T-helper 1 cell (primary cell): ENCODE results near the gene NFIB.

ENCODE experiments used
- DNase-seq, 5 donors: peaks; one replicate each; pipeline ENCODE4 v3.0.0-alpha.2; 2012 to 2020

The NFIB gene

GRCh38 chr9:14238518-14238917 is 75.4 kb downstream of the NFIB start:
- DNase-seq, result no peak

GRCh38 chr9:14238079-14238478 is 75.9 kb downstream of the NFIB start:
- no peak for DNase-seq

GRCh38 chr9:14236591-14236990 is 77.3 kb downstream of the NFIB start:
- no peak for DNase-seq

- no peak for DNase-seq
These were observed 81.8 kb downstream of the NFIB start for GRCh38 chr9:14232111-14232510.

GRCh38 chr9:14231196-14231990 is 82.5 kb downstream of the NFIB start:
- DNase-seq, result no peak

GRCh38 chr9:14228602-14229001 is 85.3 kb downstream of the NFIB start:
- no peak for DNase-seq

GRCh38 chr9:14226855-14227532 is 86.9 kb downstream of the NFIB start:
- DNase-seq, result no peak

- no peak for DNase-seq
These were observed 90.9 kb downstream of the NFIB start for GRCh38 chr9:14223081-14223480.

- DNase-seq, result no peak
These were observed 91.6 kb downstream of the NFIB start for GRCh38 chr9:14222149-14222835.

- no peak for DNase-seq
These were observed 92.4 kb downstream of the NFIB start for GRCh38 chr9:14221558-14221957.

GRCh38 chr9:14221119-14221518 is 92.8 kb downstream of the NFIB start:
- DNase-seq, result no peak

- DNase-seq, result no peak
These were observed 93.7 kb downstream of the NFIB start for GRCh38 chr9:14220256-14220655.

GRCh38 chr9:14219850-14220249 is 94.1 kb downstream of the NFIB start:
- DNase-seq, result no peak

GRCh38 chr9:14218253-14218652 is 95.7 kb downstream of the NFIB start:
- no peak for DNase-seq

- DNase-seq, result no peak
These were observed 97.2 kb downstream of the NFIB start for GRCh38 chr9:14216612-14217194.

GRCh38 chr9:14215614-14216013 is 98.3 kb downstream of the NFIB start:
- DNase-seq, result no peak

GRCh38 chr9:14214693-14215092 is 99.2 kb downstream of the NFIB start:
- DNase-seq, result no peak

- DNase-seq, result no peak
These were observed 99.8 kb downstream of the NFIB start for GRCh38 chr9:14214065-14214684.

GRCh38 chr9:14213504-14213903 is 100.4 kb downstream of the NFIB start:
- DNase-seq, result no peak

- no peak for DNase-seq
These were observed 101.1 kb downstream of the NFIB start for GRCh38 chr9:14212697-14213420.

GRCh38 chr9:14212077-14212476 is 101.9 kb downstream of the NFIB start:
- no peak for DNase-seq

GRCh38 chr9:14211564-14211963 is 102.4 kb downstream of the NFIB start:
- DNase-seq, result no peak
